ENCODE results near the gene CLIC2. TPM values are rescaled to one million over a fixed set of nuclear protein-coding genes. Genes with fewer than 3 reads are reported as not detected.

CLIC2 gene
- total RNA-seq, 1 experiment from 2014 or later: 0.89 TPM

- Histone ChIP-seq H2AFZ (ENCODE audit: low read depth, low read length, poor library complexity, severe bottlenecking) (no peak overlapping the region), H3K4me2 (ENCODE audit: low read length) (no peak overlapping the region), H3K4me1 (ENCODE audit: control insufficient read depth in 1 of 2, insufficient read depth in 2 of 2, low read length in 2 of 2) (no peaks in the 10 kb centered on the region), H3K36me3 (ENCODE audit: control insufficient read depth in 1 of 2, insufficient read depth in 2 of 2, low read length in 2 of 2) (no peaks in the 10 kb centered on the region), H3K9me3 (ENCODE audit: control insufficient read depth in 1 of 2, insufficient read depth in 1 of 2, low read depth in 1 of 2, low read length in 2 of 2) (no peaks in the 10 kb centered on the region), H4K20me1 (ENCODE audit: insufficient read depth) (no peaks in the 10 kb centered on the region), H3K9ac (ENCODE audit: low read length) (no peak overlapping the region), H3K27me3 (ENCODE audit: insufficient read depth, low read length) (no peaks in the 10 kb centered on the region), H3K9me2 (ENCODE audit: insufficient read depth) (no peaks in the 10 kb centered on the region), H3K27ac (ENCODE audit: low read depth, low read length) (no peak overlapping the region), H3K79me2 (ENCODE audit: insufficient read depth, low read length) (no peaks in the 10 kb centered on the region), H3K4me3 (replicated peaks in 1 of 2; ENCODE audit: low read depth in 1 of 2, low read length in 2 of 2) (no peak overlapping the region)
- no peak for DNase-seq (ENCODE audit: low read depth, low spot score)
- RAD21 ChIA-PET (ENCODE audit: low non-redundant PET in 1 of 2, low total read pairs in 2 of 2, uncharacterized antibody in 2 of 2, unreplicated experiment in 2 of 2): no interaction called here
- no TSS peak for BruUV-seq (replicated peaks)
- no peak for ATAC-seq
- POLR2A ChIA-PET: no interaction called here
- intact Hi-C loops (cut with micrococcal nuclease): no loop called here
- no peak for TF ChIP-seq ATF3 (IDR thresholded peaks at IDR 0.05)
- no peak for TF ChIP-seq ELF1 (IDR thresholded peaks at IDR 0.05; ENCODE audit: borderline replicate concordance, low read depth)
- TF ChIP-seq POLR2A (IDR thresholded peaks at IDR 0.05; ENCODE audit: borderline replicate concordance, extremely low read depth, insufficient read depth, insufficient read length): no peak
- TF ChIP-seq ZFX (IDR thresholded peaks at IDR 0.05): no peak
- no peak for TF ChIP-seq RAD21 (IDR thresholded peaks at IDR 0.05; ENCODE audit: low read depth)
- TF ChIP-seq ZNF274 (IDR thresholded peaks at IDR 0.05; ENCODE audit: low read depth, low read length): no peak
- no peak for TF ChIP-seq FOSL1 (IDR thresholded peaks at IDR 0.05; ENCODE audit: low read depth)
- TF ChIP-seq ZBTB33 (IDR thresholded peaks at IDR 0.05; ENCODE audit: extremely low read depth, insufficient replicate concordance, low read length): no peak
- TF ChIP-seq EZH2 (IDR thresholded peaks at IDR 0.05): no peak
- no peak for TF ChIP-seq CBX3 (IDR thresholded peaks at IDR 0.05; ENCODE audit: low read depth)
- TF ChIP-seq TCF7L2 (IDR thresholded peaks at IDR 0.05; ENCODE audit: borderline replicate concordance, extremely low read depth, insufficient read depth, insufficient read length): no peak
- TF ChIP-seq YY1 (IDR thresholded peaks at IDR 0.05; ENCODE audit: extremely low read depth, insufficient replicate concordance, low read depth, low read length): no peak
- TF ChIP-seq CTCF (IDR thresholded peaks at IDR 0.05 in 2 of 3, conservative IDR thresholded peaks at IDR 0.05 in 1 of 3; ENCODE audit: borderline replicate concordance in 1 of 3, insufficient read depth in 1 of 3, low read depth in 2 of 3, low read length in 2 of 3): no peak
- no peak for TF ChIP-seq EGR1 (IDR thresholded peaks at IDR 0.05; ENCODE audit: low read depth)
- TF ChIP-seq SIN3A (IDR thresholded peaks at IDR 0.05; ENCODE audit: low read depth): no peak
- TF ChIP-seq REST (IDR thresholded peaks at IDR 0.05; ENCODE audit: low read depth): no peak
- TF ChIP-seq CEBPB (IDR thresholded peaks at IDR 0.05; ENCODE audit: low read depth): no peak
- TF ChIP-seq MAX (IDR thresholded peaks at IDR 0.05): no peak
- no peak for TF ChIP-seq JUND (IDR thresholded peaks at IDR 0.05)
- no peak for TF ChIP-seq SP1 (IDR thresholded peaks at IDR 0.05; ENCODE audit: low read depth)
- CTCF ChIA-PET: no interaction called here
These were observed 7.8 kb downstream of the CLIC2 start for GRCh38 chrX:155326610-155327009.
